Adrenal gland (tissue), 12 donors: Measurements from ENCODE around the gene RALGDS. TPM values are rescaled to one million over a fixed set of nuclear protein-coding genes. Genes with fewer than 3 reads are reported as not detected.
A peak's percentile ranks its signal among the peaks of the same experiment; 100 is the strongest.

Experiments
- DNase-seq, 7 donors: peaks; one replicate each; pipeline ENCODE4 v3.0.0-alpha.2; 2019 to 2020
- H3K27ac ChIP-seq, 5 donors: fragments of 200-600 bp; sonication (generic) in 4 of 5; 1 replicate in 3 of 5; 2 replicates in 2 of 5; pipeline versions ENCODE4 v1.5.1 to v1.8.0; 2016 to 2020; ENCODE audit warnings: mild to moderate bottlenecking in 1 of 5
- H3K27me3 ChIP-seq: fragments of 200-600 bp; 2 replicates; pipeline ENCODE4 v1.8.0; 2021
- H3K36me3 ChIP-seq, 2 donors: fragments of 200-600 bp; replicated peaks in 1 of 2; 1 replicate in 1 of 2; 2 replicates in 1 of 2; pipeline versions ENCODE4 v1.5.1 to v1.8.0; 2018 to 2022
- H3K4me1 ChIP-seq, 2 donors: fragments of 200-600 bp; replicated peaks in 1 of 2; 1 replicate in 1 of 2; 2 replicates in 1 of 2; pipeline versions ENCODE4 v1.5.1 to v1.8.0; 2018 to 2021
- H3K4me3 ChIP-seq, 4 donors: fragments of 200-600 bp; sonication (generic) in 3 of 4; one replicate each; pipeline ENCODE4 v1.5.1; 2016 to 2018
- H3K9me3 ChIP-seq, 3 donors: fragments of 200-600 bp; sonication (generic) in 1 of 3; replicated peaks in 1 of 3; 1 replicate in 2 of 3; 2 replicates in 1 of 3; pipeline versions ENCODE4 v1.5.1 to v1.8.0; 2016 to 2021
- POLR2A ChIP-seq, 2 donors: fragments of 450-650 bp; IDR thresholded peaks; one replicate each; pipeline ENCODE4 v1.6.1; 2017; ENCODE audit warnings: antibody characterized with exemption in 2 of 2, mild to moderate bottlenecking in 2 of 2, moderate library complexity in 1 of 2
- WGBS, 4 donors: extraction: QIAGEN DNeasy Blood & Tissue Kit in 2 of 4; methylation state at CpG; one replicate each; pipeline versions ENCODE4 v1.1.5 to v1.1.7; 2013 to 2017; 5-methylcytosine and 5-hydroxymethylcytosine counted together
- intact Hi-C, 2 donors: fragments of 100-400 bp; cut with DNase I; formaldehyde crosslinking; loops; one replicate each; pipeline versions ENCODE4 v1.14.1 to v1.15.0; 2022 to 2023
- polyA plus RNA-seq, 3 donors: library from polyadenylated mRNA; stranded (reverse); fragments of 200-250 nt in 2 of 3; fragments of 350-450 nt in 1 of 3; fragmentation: Illumina TruSeq in 1 of 3; extraction: RNeasy Lipid Tissue Mini Kit (QIAGEN cat#74804) in 1 of 3; gene quantifications; one replicate each; pipeline ENCODE4 v1.2.3, GENCODE V29; 2013 to 2014
- total RNA-seq, 9 donors: library from RNA; depleted of rRNA in 4 of 9; stranded (reverse); fragments of >200 nt in 4 of 9; fragments of 120-200 nt in 1 of 9; fragmentation: NEBNext Ultra II Directional in 1 of 9; extraction: Animal tissue kit (Norgen Biotek cat#: 25700) in 1 of 9; gene quantifications; one replicate each; pipeline versions ENCODE4 v1.1.0 to v1.2.4, GENCODE V29; 2013 to 2023
- TF ChIP-seq, protein P1 (sequence below), 6 experiments: fragments of 450-650 bp in 4 of 6; fragments of 200-600 bp in 2 of 6; sonication (generic) in 1 of 6; IDR thresholded peaks; 1 replicate in 5 of 6; 2 replicates in 1 of 6; pipeline versions ENCODE4 v1.5.1 to v1.8.0; 2016 to 2021; ENCODE audit warnings: antibody characterized with exemption in 6 of 6, mild to moderate bottlenecking in 2 of 6, moderate library complexity in 1 of 6
- donor health status: healthy with polysubstance abuse.
- donor health status: Bipolar disorder and iron deficiency.
- donor health status: DM: yes; HTN: yes; CAD: no.
- donor health status: DM: no; HTN: no; CAD: no.
- donor health status: DM: no; HTN: no; CAD: no.
- donor health status: DM: yes; HTN: yes; CAD: no.

The RALGDS gene
- total and polyA plus RNA-seq, 12 donors: 21.3 to 170 (median 67.5) TPM

DNA sequence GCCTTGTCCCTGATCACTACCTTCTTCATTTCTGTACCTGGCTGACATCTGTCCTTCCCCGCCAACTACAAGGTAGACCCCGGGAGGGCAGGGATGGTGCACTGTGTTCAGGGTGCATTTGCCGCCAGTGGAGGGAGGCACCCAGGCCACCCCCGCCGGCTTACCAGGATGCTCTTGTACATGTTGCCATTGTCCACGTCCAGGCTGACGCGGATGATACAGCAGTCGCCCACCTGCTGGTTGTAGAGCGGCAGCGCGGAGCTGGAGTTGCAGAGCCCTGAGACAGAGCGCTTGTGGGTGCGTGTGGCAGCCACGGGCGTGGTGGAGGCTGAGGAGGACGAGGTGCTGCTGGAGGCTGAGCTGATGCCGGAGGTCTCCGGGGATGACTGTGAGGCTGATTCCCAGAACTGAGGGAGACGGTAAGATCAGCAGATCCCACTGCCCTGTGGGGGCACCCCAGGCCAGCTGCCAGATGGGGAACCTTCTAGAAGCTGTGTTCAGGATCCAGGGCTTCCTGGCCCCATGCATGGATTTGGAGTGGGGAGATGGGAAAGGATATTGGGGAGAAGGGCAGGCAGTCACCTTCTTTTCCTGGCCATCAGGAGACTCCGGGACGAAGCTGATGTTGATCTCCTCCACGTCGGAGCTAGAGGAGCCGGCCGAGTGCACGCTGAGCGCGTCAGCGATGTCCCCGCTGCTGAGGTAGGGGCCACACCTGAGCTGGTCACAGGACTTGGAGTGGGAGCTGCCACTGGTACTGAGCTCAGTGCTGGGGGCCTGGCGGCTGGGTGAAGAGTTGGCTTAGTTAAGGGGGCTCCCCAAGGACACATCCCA is 19.5 kb downstream of the RALGDS start:
- no peaks in the 10 kb centered on the region for H3K9me3 ChIP-seq
- 90 to 97% (median 95%) methylated on average over 23 to 32 of the region's 32 CpGs for WGBS, 4 donors
- H3K27ac ChIP-seq: no peak overlapping the region
- H3K27me3 ChIP-seq: no peaks in the 10 kb centered on the region
- intact Hi-C loops: loop anchor here (2.0 to 5.0 kb wide), 2 partner anchors 43 to 59 kb away; no protein-coding TSS in a partner anchor
- H3K4me3 ChIP-seq: no peak overlapping the region
- H3K4me1 ChIP-seq: peaks cover 0 to 5% of the 10 kb centered on the region in 2 donors
- DNase-seq: peak in 3 of 7 donors; percentile 14 to 53 (median 26)
- TF ChIP-seq, protein P1, sequence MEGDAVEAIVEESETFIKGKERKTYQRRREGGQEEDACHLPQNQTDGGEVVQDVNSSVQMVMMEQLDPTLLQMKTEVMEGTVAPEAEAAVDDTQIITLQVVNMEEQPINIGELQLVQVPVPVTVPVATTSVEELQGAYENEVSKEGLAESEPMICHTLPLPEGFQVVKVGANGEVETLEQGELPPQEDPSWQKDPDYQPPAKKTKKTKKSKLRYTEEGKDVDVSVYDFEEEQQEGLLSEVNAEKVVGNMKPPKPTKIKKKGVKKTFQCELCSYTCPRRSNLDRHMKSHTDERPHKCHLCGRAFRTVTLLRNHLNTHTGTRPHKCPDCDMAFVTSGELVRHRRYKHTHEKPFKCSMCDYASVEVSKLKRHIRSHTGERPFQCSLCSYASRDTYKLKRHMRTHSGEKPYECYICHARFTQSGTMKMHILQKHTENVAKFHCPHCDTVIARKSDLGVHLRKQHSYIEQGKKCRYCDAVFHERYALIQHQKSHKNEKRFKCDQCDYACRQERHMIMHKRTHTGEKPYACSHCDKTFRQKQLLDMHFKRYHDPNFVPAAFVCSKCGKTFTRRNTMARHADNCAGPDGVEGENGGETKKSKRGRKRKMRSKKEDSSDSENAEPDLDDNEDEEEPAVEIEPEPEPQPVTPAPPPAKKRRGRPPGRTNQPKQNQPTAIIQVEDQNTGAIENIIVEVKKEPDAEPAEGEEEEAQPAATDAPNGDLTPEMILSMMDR (IDR thresholded peaks at IDR 0.05): no peak
- no peak for TF ChIP-seq POLR2A (IDR thresholded peaks at IDR 0.05)
- peaks cover 0 to 95% of the 10 kb centered on the region in 2 donors for H3K36me3 ChIP-seq

DNA sequence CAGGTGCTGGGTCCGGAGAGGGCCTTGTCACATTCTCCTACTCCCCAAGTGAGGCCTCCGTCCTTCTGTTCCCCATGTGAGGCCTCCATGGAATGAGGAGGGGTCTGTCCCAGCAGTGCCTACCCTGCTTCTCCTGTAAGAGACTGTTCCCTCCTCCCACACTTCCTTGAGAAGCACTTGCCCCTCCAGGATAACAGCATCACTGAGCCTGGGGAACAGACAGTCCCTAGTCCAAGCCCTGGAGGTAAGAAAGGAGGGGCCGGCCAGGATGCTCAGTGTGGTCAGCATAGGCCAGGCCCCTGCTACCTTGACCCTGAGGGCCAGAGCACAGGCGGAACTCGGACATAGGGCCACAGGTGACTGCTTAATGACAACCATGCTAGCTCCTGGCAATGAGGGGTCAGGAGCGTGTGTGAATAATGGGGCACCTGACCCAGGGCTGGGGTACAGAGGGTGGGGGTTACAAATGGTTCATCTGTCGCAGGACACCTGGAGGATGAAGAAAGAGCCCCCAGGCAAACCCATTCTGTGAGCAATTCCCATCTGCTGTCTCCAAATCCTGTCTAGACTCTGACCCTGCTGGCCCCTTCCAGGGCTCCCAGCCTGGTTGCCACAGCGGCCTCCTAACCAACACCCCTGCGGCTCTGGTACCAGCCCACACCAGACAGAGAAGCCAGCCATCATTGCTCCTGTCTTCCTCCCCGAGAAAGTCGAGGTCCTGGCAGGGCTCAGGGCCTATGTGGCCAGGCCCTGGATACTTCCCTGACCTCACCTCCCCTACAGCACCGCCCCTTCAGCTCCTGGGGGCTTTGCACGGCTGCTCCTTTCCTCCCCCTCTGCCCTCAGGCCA is 20.3 kb downstream of the RALGDS start:
- DNase-seq: peak in 1 of 7 donors; percentile 18
- WGBS, 4 donors: 85 to 93% (median 87%) methylated on average over 12 to 13 of the region's 13 CpGs
- H3K27ac ChIP-seq: no peak overlapping the region
- H3K27me3 ChIP-seq: no peaks in the 10 kb centered on the region
- H3K4me1 ChIP-seq: peaks cover 0 to 5% of the 10 kb centered on the region in 2 donors
- H3K36me3 ChIP-seq: peaks cover 0 to 88% of the 10 kb centered on the region in 2 donors
- intact Hi-C loops: loop anchor here in 1 of 2 donors (5.0 kb wide), 1 partner anchor 58 kb away; no protein-coding TSS in a partner anchor
- H3K9me3 ChIP-seq: peaks cover 0 to 5% (median 0%) of the 10 kb centered on the region in 3 donors
- no peak overlapping the region for H3K4me3 ChIP-seq
- TF ChIP-seq POLR2A (IDR thresholded peaks at IDR 0.05): no peak
- TF ChIP-seq, protein P1 (IDR thresholded peaks at IDR 0.05): no peak

- TF ChIP-seq POLR2A (IDR thresholded peaks at IDR 0.05): no peak
- Histone ChIP-seq H3K4me1 (peaks cover 0 to 5% of the 10 kb centered on the region in 2 donors), H3K9me3 (peaks cover 0 to 5% (median 0%) of the 10 kb centered on the region in 3 donors), H3K27me3 (no peaks in the 10 kb centered on the region), H3K27ac (no peak overlapping the region), H3K4me3 (no peak overlapping the region), H3K36me3 (peaks cover 0 to 82% of the 10 kb centered on the region in 2 donors)
- intact Hi-C loops: loop anchor here (5.0 to 10.0 kb wide), 2 partner anchors 55 to 58 kb away; no protein-coding TSS in a partner anchor
- peak in 2 of 7 donors; percentile 21 to 49 for DNase-seq
- 91 to 95% (median 93%) methylated on average over 5 to 12 of the region's 12 CpGs for WGBS, 4 donors
Observed at GRCh38 chr9:133099726-133100505, 21.1 kb downstream of the RALGDS start.

DNA sequence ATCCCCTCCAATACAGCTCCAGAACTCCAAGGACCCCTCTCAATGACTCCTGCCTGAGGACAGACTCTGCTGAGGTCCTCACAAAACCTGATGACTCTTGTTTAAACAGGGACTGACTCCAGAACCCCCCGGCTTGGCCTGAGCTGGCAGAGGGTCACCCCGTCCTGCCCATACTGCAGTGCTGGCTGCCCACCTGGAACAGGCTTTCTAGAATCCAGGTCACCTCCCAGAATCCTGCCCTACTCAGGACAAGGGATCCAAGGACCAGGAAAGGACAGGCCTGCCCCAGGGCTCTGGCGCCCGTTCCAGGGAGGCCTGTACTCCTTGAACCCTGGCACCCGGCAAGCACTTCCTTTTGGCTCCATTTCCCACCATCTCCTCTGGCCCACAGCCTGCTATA is 22.2 kb downstream of the RALGDS start:
- intact Hi-C loops: loop anchor here in 1 of 2 donors (10.0 kb wide), 1 partner anchor 54 kb away; no protein-coding TSS in a partner anchor
- no peak for TF ChIP-seq POLR2A (IDR thresholded peaks at IDR 0.05)
- TF ChIP-seq, protein P1 (IDR thresholded peaks at IDR 0.05): no peak
- 75 to 91% (median 87%) methylated on average over 1 to 5 of the region's 5 CpGs for WGBS, 4 donors
- Histone ChIP-seq H3K4me3 (no peak overlapping the region), H3K27ac (no peak overlapping the region), H3K27me3 (no peaks in the 10 kb centered on the region), H3K36me3 (peaks cover 0 to 72% of the 10 kb centered on the region in 2 donors), H3K4me1 (peaks cover 0 to 5% of the 10 kb centered on the region in 2 donors), H3K9me3 (peaks cover 0 to 5% (median 0%) of the 10 kb centered on the region in 3 donors)
- DNase-seq: peak in 1 of 7 donors; percentile 17
